NCI-H1417 treated with DMSO at 0.1 percent for 48 hours (cell line): ENCODE data around the gene B4GALNT2.
A peak's percentile ranks its signal among the peaks of the same experiment; 100 is the strongest.
"Not testable (repeated sequence)": the region's sequence is repeated elsewhere in the genome, so short reads cannot be mapped to it uniquely, and the experiment has no call there.

Source experiments
- DNase-seq: peaks from one replicate; lab custom pipeline; 2025; lab: John Stamatoyannopoulos, UW

B4GALNT2 gene

DNA sequence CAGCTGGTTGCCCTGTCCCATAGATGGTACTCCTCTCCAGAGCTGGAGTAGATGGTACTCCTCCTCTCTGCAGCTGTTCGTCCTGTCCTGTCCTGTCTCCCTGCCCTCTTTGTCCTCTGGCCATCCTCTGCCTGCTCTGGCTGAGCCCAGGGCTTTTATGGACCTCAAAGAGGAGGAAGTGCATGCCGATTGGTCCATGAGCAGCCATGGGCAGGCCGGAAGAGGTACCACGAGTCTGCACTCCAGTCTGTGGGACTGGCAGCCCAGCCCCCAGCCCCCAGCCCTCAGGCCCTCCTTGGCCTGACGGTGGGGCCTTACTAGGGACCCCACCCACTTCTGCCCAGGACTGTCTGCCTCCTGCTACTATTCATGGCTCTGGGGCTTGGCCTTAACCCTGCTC, 50.8 kb downstream of the B4GALNT2 start:
- no peak for DNase-seq

DNA sequence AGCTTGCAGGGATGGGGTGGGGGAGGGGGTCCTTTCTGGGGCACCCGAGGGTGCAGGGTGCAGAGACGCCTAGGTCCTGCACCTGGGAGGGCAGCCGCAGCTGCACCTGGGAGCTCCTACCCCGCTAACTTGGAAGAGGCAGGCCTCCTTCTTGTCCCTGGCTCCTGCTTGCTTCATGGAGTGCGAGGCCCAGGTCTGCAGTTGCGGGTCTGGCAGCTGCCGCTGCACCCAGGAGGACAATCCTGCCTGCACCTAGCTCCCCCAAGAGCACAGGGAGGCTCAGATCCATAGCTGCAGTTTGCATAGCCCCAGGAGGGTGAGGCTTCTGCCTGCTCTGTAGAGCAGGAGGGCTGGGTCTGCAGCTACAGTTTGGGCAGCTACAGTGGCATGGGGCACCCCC, 51.2 kb downstream of the B4GALNT2 start:
- DNase-seq: no peak

DNA sequence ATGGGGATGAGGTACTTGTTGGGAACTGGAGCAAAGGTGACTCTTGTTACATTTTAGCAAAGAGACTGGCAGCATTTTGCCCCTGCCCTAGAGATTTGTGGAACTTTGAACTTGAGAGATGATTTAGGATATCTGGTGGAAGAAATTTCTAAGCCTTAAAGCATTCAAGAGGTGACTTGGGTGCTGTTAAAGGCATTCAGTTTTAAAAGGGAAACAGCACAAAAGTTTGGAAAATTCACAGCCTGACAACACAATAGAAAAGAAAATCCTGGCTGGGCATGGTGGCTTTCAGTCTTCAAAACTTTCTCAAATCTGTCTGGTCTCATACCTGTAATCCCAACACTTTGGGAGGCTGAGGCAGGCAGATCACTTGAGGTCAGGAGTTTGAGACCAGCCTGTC, 52.0 kb downstream of the B4GALNT2 start:
- not testable (repeated sequence) for DNase-seq

DNA sequence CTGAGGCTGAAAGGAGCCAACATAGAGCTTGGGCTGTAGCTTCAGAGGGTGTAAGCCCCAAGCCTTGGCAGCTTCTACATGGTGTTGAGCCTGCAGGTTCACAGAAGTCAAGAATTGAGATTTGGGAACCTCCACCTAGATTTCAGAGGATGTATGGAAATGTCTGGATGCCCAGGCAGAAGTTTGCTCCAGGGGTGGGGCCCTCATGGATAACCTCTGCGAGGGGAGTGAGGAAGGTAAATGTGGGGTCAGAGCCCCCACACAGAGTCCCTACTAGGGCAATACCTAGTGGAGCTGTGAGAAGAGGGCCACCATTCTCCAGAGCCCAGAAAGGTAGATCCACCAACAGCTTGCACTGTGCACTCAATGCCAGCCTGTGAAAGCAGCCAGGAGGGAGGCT, 52.8 kb downstream of the B4GALNT2 start:
- not testable (repeated sequence) for DNase-seq

DNA sequence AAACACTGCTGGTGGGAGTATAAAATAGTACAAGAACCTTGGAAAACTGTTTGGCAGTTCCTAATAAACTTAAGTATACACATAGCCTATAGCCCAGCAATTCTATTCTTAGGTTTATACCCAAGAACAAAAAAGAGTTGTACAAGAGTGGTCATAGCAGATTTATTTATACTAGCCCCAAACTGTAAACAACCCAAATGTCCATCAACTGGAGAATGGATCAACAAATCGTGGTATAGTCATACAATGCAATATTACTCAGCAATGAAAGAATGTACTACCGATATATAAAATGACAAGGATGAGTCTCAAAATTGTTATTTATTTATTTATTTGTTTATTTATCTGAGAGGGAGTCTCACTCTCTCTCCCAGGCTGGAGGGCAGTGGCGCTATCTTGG, 54.7 kb downstream of the B4GALNT2 start:
- no peak for DNase-seq

DNA sequence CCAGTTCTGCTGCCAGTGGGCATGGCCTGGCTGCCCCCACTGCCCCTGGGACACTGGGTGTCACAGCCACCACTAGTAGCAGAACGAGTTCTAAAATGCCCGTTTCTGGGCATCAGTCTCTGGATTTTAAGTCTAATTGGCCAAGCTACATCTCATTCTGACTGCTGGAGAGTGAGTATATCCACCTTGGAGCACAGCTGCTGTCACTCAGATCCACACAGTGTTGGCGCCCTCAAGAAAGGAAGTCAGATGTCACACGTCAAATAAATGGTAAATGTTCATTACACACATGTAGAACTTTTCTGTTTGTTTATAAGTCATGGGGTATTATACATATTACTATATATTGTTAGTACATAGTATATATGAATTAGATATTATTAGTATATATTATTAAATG, 58.4 kb downstream of the B4GALNT2 start:
- no peak for DNase-seq

DNA sequence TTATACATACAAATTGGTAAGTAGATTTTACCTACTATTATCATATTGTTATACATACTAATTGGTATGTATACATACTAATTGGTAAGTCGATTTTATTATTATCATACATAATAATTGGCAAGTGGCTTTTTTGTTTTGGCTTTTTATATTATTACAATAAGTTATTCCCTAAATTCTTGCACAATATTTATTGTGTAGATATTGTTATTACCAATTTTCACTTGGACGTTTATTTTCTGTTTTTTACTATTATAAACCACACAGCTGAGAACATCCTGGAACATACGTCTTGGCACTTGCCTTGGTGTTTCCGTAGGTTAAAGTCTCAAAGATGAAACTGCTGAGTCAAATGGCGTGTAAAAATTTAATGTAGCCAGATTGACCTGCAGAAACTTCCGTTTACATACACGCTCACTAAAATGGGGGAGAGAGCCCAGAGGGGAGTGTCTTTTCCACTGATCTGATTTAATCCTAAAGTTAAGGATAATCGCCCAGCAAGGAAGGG, 58.9 kb downstream of the B4GALNT2 start:
- no peak for DNase-seq

DNA sequence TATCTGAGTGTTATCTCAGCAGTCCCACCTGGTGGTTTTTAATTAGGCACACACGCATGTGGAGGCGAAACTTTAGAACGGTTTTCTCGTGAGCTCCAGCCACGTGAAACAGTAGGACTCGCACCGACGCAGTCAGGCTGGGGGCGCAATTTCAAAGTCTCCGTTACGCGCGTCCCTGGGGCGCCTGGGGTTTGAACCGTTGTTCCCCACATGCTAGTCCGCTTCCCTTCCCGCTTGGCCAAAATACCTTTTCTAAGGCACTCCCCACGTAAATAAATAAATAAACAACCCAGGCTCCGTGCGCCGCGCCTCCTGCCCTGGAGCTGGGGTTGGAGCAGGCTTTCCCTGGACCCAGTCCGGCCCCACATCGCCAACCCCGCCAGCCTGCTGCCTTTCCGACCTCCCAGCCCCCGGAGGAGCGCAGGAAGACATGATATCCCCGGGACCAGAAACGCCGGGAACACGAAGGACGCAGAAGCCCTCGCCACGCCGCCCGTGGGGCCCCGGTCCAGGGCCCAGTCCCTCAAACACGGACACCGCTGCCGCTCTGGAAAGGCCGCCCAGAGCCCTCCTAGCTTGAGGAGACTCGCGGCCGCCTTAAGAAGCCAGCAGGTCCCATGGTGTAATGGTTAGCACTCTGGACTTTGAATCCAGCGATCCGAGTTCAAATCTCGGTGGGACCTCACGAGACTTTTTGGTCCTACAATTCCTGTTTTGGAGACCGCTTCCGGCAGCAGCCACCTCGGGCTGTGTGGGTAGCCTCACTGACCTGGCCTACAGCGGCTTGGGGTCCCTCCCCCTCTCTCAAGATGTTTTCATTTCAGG, 59.6 kb downstream of the B4GALNT2 start:
- DNase-seq: peak; percentile 89

DNA sequence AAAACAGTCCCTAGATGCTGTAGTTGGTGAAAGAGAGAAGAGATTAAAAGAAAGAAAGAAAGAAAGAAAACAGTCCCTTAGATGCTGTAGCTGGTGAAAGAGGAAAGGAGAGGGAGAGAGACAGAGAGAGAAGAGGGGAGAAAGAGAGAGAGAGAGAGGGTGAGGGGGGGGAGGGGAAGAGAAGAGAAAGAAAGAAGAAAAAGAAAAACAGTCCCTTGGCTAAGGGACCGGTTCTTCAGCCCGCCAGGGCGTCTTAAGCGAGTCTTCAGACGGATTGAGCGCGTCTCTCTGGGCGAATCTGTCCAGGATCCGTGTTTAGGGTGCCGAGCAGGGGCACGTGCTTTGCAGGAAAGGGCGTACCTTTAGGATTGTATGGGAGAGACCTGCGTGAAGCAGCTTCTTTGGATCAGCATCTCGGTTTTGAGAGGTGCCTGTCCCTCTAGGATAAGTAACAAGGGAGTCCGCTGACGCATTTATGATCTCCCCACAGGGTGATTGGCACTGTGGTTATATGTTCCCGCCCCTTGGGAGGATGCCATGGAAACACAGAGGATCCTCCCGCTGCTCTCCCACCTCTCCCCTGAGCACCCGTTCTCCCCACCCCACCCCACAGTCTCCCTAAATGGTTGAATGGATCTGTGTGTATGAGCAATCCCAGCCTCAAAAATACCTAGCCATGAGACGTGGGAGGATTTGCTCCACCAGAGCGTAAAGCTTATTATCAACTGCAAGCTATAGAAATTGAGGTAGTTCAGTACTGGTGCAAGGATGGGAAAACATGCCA, 61.1 kb downstream of the B4GALNT2 start:
- DNase-seq: no peak

DNA sequence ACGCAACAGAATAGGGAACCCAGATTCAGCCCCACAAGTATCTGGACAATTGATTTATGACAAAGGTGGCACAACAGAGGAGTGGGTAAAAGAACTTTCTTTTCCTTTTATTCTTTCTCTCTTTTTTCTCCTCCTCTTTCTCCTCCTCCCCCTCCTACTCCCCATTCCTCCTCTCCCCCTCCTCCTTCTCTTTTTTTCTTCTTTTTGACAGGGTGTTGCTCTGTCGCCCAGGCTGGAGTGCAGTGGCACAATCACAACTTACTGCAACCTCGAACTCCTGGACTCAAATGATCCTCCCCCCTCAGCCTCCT, 61.7 kb downstream of the B4GALNT2 start:
- no peak for DNase-seq

DNA sequence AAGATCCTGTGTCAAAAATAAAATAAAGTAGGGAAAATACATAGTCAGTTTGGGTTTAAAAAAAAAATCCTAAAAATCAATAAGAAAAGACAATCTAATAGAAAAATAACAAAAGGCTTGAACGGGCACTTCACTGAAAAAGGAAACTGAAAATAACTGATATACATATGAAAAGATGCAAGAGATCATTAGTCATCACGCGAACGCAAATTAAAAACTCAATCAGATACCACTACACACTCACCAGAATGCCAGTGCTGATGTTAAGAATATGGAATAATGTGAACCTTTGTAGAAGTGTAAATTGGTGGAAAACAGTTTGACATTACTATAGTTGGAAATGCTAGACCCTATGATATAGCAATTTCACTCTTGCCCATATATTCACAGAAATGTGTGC, 63.2 kb downstream of the B4GALNT2 start:
- no peak for DNase-seq

DNA sequence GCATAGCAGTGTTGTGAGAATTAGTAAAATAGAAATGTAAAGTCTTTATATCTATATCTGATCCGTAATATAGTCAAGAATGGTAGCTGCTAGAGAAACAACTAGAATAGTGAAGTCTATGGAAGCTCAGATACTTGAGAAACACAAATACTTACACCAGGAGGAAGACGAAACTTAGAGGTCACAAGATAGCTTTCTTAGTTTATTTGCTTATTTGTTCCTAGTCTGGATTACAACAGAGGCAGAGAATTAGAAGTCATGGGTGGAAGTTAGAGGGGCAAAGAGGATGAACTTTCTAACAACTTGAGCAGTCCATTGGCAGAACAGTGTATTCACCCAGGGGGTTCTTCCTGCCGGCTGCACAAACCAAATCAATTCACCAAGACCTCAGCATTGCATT, 64.0 kb downstream of the B4GALNT2 start:
- no peak for DNase-seq

DNA sequence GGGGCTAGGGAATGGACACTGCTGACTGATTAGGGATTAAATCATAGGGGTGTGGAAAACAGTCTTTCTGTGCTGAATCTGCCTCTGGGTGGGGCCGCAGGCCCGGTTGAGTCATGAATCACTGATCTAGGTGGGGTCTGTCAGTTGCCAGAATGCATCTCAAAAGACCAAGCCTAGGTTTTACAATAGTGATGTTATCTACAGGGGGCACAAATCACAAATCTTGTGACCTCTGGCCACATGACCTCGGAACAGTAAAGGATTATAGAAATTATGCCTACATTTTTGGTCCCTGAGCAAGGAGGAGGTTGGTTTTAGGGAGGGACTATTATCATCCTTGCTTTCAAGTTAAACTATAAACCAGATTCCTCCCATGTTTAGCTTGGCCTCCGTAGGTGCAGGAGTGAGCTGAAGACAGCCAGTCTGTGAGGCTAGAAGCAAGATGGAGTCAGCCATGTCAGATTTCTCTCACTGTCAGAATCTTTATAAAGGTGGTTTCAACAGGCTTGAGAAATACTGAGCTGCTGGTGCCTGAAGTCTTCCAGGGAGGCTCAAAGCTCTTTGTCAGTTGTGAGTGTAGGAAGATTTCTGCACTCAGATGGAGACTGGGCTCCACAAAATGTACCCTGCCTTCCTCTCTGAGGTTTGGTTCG, 64.9 kb downstream of the B4GALNT2 start:
- no peak for DNase-seq

DNA sequence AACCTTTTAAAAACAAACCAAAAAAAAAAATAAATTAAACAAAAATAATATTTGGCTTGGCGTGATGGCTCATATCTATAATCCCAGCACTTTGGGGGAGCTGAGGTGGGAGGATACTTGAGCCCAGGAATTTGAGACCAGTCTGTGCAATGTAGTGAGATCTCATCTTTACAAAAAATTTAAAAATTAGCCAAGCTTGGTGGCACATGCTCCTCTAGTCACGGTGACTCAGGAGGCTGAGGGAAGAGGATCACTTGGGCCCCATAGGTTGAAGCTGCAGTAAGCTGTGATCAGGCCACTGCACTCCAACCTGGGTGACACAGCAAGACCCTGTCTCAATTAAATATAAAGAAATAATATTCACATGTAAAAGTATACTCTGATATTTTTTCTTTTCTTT, 65.6 kb downstream of the B4GALNT2 start:
- no peak for DNase-seq

DNA sequence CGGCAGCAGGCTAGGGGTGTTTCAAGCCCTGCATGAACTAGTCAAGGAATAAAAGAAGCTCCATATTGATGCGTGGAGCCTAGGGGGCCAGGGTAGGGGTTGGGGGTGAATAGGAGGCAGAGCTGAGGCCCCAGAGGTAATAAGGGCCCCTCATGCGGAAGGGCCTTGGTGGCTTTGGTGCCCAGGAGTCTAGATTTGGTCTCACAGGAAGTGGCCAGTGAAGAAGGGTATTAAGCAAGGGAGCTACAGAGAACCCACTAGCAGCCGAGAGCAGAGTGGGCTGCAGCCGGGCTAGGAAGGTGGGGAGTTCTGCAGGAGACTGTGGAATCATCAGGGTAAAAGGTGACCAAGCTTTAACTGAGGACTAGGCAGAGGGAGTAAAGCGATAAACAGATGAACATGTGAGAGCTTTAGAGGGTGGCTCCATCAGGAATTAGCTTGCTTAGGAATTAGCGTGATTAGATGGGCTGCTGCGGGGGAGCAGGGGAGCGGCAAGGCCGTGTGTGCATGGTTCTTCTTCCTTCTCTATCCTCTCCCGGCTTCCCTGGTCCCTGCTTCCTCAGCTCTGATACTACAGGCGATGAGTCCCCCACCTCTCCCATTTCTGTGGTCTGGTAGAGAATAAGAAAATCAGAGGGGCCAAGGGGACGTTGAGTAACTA, 68.0 kb downstream of the B4GALNT2 start:
- no peak for DNase-seq

DNA sequence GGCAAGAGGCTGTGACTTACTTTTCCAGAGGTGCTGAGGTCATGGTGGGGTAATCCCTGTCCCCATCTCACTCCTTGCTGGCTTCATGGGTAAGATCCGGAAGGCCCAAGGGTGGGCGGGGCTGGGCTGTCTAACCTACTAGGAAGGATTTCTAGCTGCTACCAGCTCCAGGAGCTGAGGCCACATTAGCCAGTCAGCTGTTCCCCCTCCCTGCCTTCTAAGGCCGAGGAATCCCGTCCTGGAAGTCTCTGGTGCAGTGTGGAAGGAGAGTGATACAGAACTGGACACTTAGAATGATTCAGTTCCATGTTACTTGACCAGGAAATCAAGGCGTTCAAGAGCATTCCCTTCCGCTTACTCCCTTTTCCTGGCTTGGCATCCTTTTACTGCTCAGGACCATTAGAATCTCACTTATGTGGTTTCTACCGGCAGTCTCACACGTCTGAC, 68.9 kb downstream of the B4GALNT2 start:
- DNase-seq: no peak

DNA sequence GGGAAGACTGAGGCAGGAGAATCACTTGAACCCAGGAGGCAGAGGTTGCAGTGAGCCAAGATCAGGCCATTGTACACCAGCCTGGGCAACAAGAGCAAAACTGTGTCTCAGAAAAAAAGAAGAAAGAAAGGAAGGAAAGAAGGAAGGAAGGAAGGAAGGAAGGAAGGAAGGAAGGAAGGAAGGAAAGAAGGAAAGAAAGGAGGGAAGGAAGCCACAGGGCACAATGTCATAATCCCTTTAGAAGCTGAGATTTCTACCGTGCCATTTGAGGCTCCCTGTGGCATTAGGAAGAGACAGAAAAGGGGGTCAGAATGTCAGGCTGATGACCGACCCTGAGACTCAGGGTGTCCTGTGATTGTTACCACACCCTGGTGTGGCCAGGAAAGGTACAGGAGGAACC, 71.2 kb downstream of the B4GALNT2 start:
- DNase-seq: no peak

DNA sequence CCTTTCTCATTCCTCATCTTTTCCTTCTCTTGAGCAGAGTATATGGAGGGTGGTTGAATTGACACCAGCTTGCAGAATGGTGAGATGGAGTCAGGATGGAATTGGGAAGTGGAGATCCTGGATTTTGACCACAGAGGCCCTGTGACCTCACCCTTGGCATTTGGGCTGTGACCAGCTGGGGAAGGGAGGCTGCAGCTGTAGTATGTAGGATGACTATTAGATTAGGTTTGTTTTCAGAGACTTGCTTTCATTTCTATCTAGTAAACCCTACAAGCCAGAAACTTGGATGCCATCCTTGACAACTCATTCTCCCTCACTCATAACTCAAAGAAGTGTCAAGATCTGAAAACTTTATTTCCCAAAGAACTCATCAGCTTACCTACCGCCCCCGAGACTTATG, 71.9 kb downstream of the B4GALNT2 start:
- no peak for DNase-seq

DNA sequence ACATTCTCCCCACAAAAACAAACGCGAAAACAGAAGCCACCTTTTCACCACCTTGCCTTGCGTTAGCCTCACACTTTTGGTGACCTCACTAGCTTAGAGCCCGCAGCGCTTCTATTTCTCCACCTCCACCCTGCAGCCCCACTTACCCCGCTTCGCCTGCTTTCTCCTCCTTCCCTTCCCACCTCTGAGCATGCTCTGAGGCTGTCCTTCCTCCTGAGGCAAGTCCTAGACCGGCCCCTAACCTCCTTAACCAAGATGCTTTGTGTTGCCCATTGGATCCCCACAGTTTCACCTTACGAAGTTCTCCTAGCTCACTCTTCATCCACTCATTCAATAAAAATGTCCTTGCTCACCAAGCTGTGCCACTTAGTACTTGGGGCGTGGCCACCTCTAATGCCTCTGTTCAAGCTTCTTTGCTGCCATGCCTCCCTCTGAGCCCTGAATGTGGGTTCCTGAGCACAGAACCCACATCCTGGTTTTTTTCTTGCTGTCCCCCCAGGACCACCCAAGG, 76.5 kb downstream of the B4GALNT2 start:
- no peak for DNase-seq

DNA sequence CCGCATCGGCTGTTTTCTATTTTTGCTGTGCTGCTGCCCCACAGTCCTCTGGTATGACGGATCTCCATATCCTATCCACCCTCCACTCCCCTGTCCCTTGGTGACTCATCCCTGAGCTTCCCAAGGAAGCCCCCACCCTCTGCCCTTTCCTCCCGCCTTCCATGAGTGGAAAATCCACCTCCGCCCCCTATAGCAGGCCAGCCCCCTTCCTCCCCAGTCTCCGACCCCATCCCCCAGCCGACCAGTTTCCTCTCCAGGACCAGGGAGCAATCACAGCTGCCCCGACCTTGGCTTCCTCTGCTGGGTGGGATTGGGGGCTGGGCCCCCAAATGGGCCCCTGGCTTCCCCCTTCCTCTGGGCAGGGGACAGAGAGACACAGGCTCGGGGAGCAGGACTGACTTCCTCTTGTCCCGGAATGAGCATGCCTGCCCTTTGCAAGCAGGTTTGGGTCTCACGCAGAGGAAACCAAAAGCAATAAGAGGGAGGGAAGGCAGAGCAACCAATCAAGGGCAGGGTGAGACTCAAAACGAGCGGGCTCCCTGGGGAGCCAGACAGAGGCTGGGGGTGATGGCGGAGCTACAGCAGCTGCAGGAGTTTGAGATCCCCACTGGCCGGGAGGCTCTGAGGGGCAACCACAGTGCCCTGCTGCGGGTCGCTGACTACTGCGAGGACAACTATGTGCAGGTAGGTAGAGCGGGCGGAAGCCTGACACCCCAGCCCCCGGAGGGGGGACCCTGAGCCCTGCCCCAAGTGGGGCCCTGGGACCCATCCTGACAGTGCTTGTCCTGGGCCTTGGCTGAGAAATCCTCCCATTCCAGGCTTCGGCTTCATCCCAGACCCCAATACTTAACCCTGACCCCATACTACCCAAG, 77.8 kb downstream of the B4GALNT2 start, which contains the start of the genes ABI3 and GNGT2:
ABI3 (plus strand) TSS at position 550 of the 872 bp plus-strand sequence; CDS start at position 568, 18 bp downstream.
GNGT2 (minus strand) TSS at position 417 of the 872 bp plus-strand sequence. CDS start 3,152 bp downstream, outside the sequence.
- DNase-seq: no peak

DNA sequence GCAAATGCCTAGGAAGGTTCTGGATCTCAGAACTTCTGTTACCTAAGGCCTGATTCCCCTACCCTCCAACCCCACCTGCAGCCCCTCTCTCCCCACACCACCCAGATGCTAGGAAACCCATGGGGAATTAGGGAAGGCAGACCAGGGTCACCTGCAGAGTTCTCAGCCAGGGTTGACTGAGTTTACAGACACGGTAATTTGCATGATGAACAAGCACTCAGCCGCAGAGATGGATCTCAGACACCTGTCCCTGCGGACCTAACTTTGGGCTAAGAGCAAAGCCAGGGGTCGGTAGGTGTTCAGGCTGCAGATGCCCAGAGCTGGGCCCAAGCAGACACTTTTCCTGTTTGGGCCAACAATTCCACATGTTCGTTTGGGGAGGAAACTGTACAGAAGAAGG, 80.8 kb downstream of the B4GALNT2 start:
- DNase-seq: no peak
